ENCODE measurements around the gene RPL12. TPM values are rescaled to one million over a fixed set of nuclear protein-coding genes. Genes with fewer than 3 reads are reported as not detected.

Gene RPL12
- polyA plus RNA-seq, 1 donor (not counting 4 experiments of a cell fraction or from before 2014, with no cell fraction given) = 2,671 TPM

- Histone ChIP-seq H3K9ac (ENCODE audit: control insufficient read depth, extremely low read depth, insufficient read depth, low read length) (no peak overlapping the region), H3K4me1 (ENCODE audit: control insufficient read depth, extremely low read depth, insufficient read depth, low read length) (peaks cover 20% of the 10 kb centered on the region), H3K79me2 (ENCODE audit: control insufficient read depth, insufficient read depth, low read length) (no peaks in the 10 kb centered on the region), H2AFZ (ENCODE audit: control insufficient read depth, low read length) (no peak overlapping the region), H3K4me2 (ENCODE audit: control insufficient read depth, extremely low read depth, insufficient read depth, low read depth, low read length) (no peak overlapping the region), H4K20me1 (ENCODE audit: control insufficient read depth, extremely low read depth, insufficient read depth, low read length) (peaks cover 13% of the 10 kb centered on the region), H3K27ac (ENCODE audit: control insufficient read depth, insufficient read depth, low read length) (no peak overlapping the region), H3K27me3 (ENCODE audit: control insufficient read depth, extremely low read depth, insufficient read depth, low read length) (no peaks in the 10 kb centered on the region), H3K9me1 (ENCODE audit: control insufficient read depth, extremely low read depth, insufficient read depth, low read length) (peaks cover 2% of the 10 kb centered on the region), H3K9me3 (ENCODE audit: control insufficient read depth, low read depth, low read length) (no peaks in the 10 kb centered on the region), H3K36me3 (ENCODE audit: control insufficient read depth in 2 of 2, extremely low read depth in 1 of 2, insufficient read depth in 2 of 2, low read length in 2 of 2) (no peaks in the 10 kb centered on the region), H3K4me3 (ENCODE audit: control insufficient read depth in 2 of 3, extremely low read depth in 1 of 3, insufficient read depth in 2 of 3, low read depth in 1 of 3, low read length in 3 of 3) (no peak overlapping the region)
- DNase-seq (ENCODE audit: low read depth, low spot score) = no peak
- TF ChIP-seq CTCF (optimal IDR thresholded peaks at IDR 0.05 in 1 of 3, IDR thresholded peaks at IDR 0.05 in 1 of 3, conservative IDR thresholded peaks at IDR 0.05 in 1 of 3; ENCODE audit: extremely low read depth in 1 of 3, insufficient read depth in 2 of 3, low read length in 3 of 3) (no peak), EZH2 (IDR thresholded peaks at IDR 0.05; ENCODE audit: low read length) (no peak)
- no peak for FAIRE-seq
- dilution Hi-C loops (cut with MboI; ENCODE audit: extremely low pct_ligation_motif_present, low sequenced_read_pairs) = no loop called here
Measured at GRCh38 chr9:127415657-127416056, 35.5 kb downstream of the RPL12 start.

GRCh38 chr9:127415141-127415540 lies 36.1 kb downstream of the RPL12 start:
- no peak overlapping the region for H2AFZ ChIP-seq (ENCODE audit: control insufficient read depth, low read length)

More at GRCh38 chr9:127415141-127415540, 36.1 kb downstream of the RPL12 start:
- Histone ChIP-seq H3K79me2 (ENCODE audit: control insufficient read depth, insufficient read depth, low read length) (no peaks in the 10 kb centered on the region), H3K36me3 (ENCODE audit: control insufficient read depth in 2 of 2, extremely low read depth in 1 of 2, insufficient read depth in 2 of 2, low read length in 2 of 2) (no peaks in the 10 kb centered on the region), H3K4me1 (ENCODE audit: control insufficient read depth, extremely low read depth, insufficient read depth, low read length) (peaks cover 20% of the 10 kb centered on the region), H3K27me3 (ENCODE audit: control insufficient read depth, extremely low read depth, insufficient read depth, low read length) (no peaks in the 10 kb centered on the region), H4K20me1 (ENCODE audit: control insufficient read depth, extremely low read depth, insufficient read depth, low read length) (peaks cover 13% of the 10 kb centered on the region), H3K9me1 (ENCODE audit: control insufficient read depth, extremely low read depth, insufficient read depth, low read length) (peaks cover 2% of the 10 kb centered on the region), H3K4me2 (ENCODE audit: control insufficient read depth, extremely low read depth, insufficient read depth, low read depth, low read length) (no peak overlapping the region), H3K27ac (ENCODE audit: control insufficient read depth, insufficient read depth, low read length) (no peak overlapping the region), H3K4me3 (ENCODE audit: control insufficient read depth in 2 of 3, extremely low read depth in 1 of 3, insufficient read depth in 2 of 3, low read depth in 1 of 3, low read length in 3 of 3) (no peak overlapping the region), H3K9me3 (ENCODE audit: control insufficient read depth, low read depth, low read length) (no peaks in the 10 kb centered on the region), H3K9ac (ENCODE audit: control insufficient read depth, extremely low read depth, insufficient read depth, low read length) (no peak overlapping the region)
- TF ChIP-seq CTCF (optimal IDR thresholded peaks at IDR 0.05 in 1 of 3, IDR thresholded peaks at IDR 0.05 in 1 of 3, conservative IDR thresholded peaks at IDR 0.05 in 1 of 3; ENCODE audit: extremely low read depth in 1 of 3, insufficient read depth in 2 of 3, low read length in 3 of 3) = no peak
- no peak for TF ChIP-seq EZH2 (IDR thresholded peaks at IDR 0.05; ENCODE audit: low read length)
- FAIRE-seq (no peak), DNase-seq (ENCODE audit: low read depth, low spot score) (no peak)
- dilution Hi-C loops (cut with MboI; ENCODE audit: extremely low pct_ligation_motif_present, low sequenced_read_pairs) = no loop called here
